Tibial nerve (tissue), 4 donors: ENCODE data around the gene ETF1. TPM values are rescaled to one million over a fixed set of nuclear protein-coding genes. Genes with fewer than 3 reads are reported as not detected.

ENCODE experiments used
- DNase-seq, 2 donors: peaks; one replicate each; pipeline ENCODE4 v3.0.0-alpha.2; 2019; ENCODE audit warnings: low spot score in 2 of 2
- H3K27ac ChIP-seq, 4 donors: fragments of 200-600 bp; sonication (generic) in 3 of 4; one replicate each; pipeline ENCODE4 v1.5.1; 2017 to 2019; ENCODE audit warnings: mild to moderate bottlenecking in 1 of 4
- H3K27me3 ChIP-seq, 2 donors: fragments of 200-600 bp; sonication (generic) in 1 of 2; one replicate each; pipeline versions ENCODE4 v1.5.1 to v1.6.0; 2017 to 2019
- H3K36me3 ChIP-seq, 3 donors: fragments of 200-600 bp; sonication (generic); one replicate each; pipeline ENCODE4 v1.5.1; 2018 to 2019
- H3K4me1 ChIP-seq, 4 donors: fragments of 200-600 bp; sonication (generic) in 3 of 4; one replicate each; pipeline ENCODE4 v1.5.1; 2017 to 2019
- H3K4me3 ChIP-seq, 4 donors: fragments of 200-600 bp; sonication (generic) in 3 of 4; one replicate each; pipeline ENCODE4 v1.5.1; 2017 to 2019; ENCODE audit warnings: mild to moderate bottlenecking in 1 of 4, moderate library complexity in 1 of 4
- H3K9me3 ChIP-seq, 4 donors: fragments of 200-600 bp; sonication (generic) in 3 of 4; one replicate each; pipeline ENCODE4 v1.5.1; 2017 to 2019
- EP300 ChIP-seq, 2 donors: sonication (generic); formaldehyde crosslinking; IDR thresholded peaks; one replicate each; pipeline ENCODE4 v1.6.1; 2017; ENCODE audit warnings: antibody characterized with exemption in 2 of 2, mild to moderate bottlenecking in 1 of 2
- POLR2A ChIP-seq, 2 donors: fragments of 450-650 bp; IDR thresholded peaks; one replicate each; pipeline ENCODE4 v1.6.1; 2017; ENCODE audit warnings: antibody characterized with exemption in 2 of 2, mild to moderate bottlenecking in 2 of 2, moderate library complexity in 2 of 2
- WGBS, 2 donors: methylation state at CpG; one replicate each; pipeline ENCODE4 v1.1.5; 2018; 5-methylcytosine and 5-hydroxymethylcytosine counted together
- total RNA-seq, 4 donors: library from RNA; depleted of rRNA; stranded (reverse); fragments of >200 nt; gene quantifications; one replicate each; pipeline ENCODE4 v1.1.0, GENCODE V29; 2016
- TF ChIP-seq, protein P1 (sequence below), 5 experiments: fragments of 200-600 bp in 3 of 5; fragments of 450-650 bp in 2 of 5; sonication (generic) in 3 of 5; IDR thresholded peaks; one replicate each; pipeline ENCODE4 v1.5.1; 2016 to 2019; ENCODE audit warnings: antibody characterized with exemption in 5 of 5, mild to moderate bottlenecking in 3 of 5, moderate library complexity in 2 of 5

Gene ETF1
- total RNA-seq, 4 donors from 2014 or later, result 48.4 to 80.1 (median 58.6) TPM

DNA sequence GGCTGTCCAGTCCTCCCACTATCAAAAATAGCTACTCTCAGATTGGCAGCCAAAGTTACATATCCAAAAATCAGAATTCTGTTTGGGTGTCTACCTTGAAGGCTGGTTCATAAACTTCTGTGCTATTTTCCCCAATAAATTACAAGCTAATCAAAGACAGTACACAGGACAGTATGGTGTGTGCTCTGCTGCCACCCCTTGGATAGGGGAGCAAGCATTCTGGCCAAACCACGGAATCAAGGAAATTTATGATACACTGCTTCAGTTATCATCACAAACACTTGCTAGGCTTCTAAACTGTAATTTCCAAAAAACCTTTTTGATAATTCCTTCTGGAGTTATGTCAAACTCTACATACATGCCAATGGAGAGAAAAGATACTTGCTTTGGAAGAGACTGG lies 15.9 kb downstream of the ETF1 start:
- TF ChIP-seq, protein P1, sequence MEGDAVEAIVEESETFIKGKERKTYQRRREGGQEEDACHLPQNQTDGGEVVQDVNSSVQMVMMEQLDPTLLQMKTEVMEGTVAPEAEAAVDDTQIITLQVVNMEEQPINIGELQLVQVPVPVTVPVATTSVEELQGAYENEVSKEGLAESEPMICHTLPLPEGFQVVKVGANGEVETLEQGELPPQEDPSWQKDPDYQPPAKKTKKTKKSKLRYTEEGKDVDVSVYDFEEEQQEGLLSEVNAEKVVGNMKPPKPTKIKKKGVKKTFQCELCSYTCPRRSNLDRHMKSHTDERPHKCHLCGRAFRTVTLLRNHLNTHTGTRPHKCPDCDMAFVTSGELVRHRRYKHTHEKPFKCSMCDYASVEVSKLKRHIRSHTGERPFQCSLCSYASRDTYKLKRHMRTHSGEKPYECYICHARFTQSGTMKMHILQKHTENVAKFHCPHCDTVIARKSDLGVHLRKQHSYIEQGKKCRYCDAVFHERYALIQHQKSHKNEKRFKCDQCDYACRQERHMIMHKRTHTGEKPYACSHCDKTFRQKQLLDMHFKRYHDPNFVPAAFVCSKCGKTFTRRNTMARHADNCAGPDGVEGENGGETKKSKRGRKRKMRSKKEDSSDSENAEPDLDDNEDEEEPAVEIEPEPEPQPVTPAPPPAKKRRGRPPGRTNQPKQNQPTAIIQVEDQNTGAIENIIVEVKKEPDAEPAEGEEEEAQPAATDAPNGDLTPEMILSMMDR (IDR thresholded peaks at IDR 0.05), result no peak
- TF ChIP-seq POLR2A (IDR thresholded peaks at IDR 0.05), result no peak
- TF ChIP-seq EP300 (IDR thresholded peaks at IDR 0.05), result no peak

DNA sequence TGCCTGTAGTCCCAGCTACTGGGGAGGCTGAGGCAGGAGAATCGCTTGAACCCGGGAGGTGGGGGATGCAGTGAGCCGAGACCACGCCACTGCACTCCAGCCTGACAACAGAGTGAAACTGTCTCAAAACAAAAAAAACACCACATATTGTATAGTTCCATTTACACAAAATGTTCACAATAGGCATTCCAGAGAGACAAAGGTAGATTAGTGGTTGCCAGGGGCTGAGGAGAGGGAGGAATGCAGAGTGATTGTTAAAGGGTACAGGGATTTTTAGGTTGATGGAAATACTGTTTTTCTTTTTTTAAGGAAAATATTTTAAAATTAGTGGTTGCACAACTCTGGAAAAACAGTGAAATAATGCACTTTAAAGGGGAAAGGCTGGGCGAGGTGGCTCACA lies 19.6 kb downstream of the ETF1 start:
- Histone ChIP-seq H3K4me1 (peaks cover 0 to 12% (median 0%) of the 10 kb centered on the region in 4 donors), H3K36me3 (peaks cover 0 to 5% (median 0%) of the 10 kb centered on the region in 3 donors), H3K27ac (no peak overlapping the region), H3K27me3 (no peaks in the 10 kb centered on the region), H3K4me3 (no peak overlapping the region), H3K9me3 (no peaks in the 10 kb centered on the region)
- TF ChIP-seq EP300 (IDR thresholded peaks at IDR 0.05), result no peak
- TF ChIP-seq, protein P1 (IDR thresholded peaks at IDR 0.05), result no peak
- TF ChIP-seq POLR2A (IDR thresholded peaks at IDR 0.05), result no peak
- no peak for DNase-seq
- 90 to 95% methylated on average over 5 of the region's 5 CpGs for WGBS, 2 donors

More for the DNA sequence above, 15.9 kb downstream of the ETF1 start:
- 50 to 62% methylated on average over 1 of the region's 1 CpG for WGBS, 2 donors
- no peak overlapping the region for H3K4me3 ChIP-seq
- DNase-seq, result no peak
- H3K9me3 ChIP-seq, result no peaks in the 10 kb centered on the region
- H3K27me3 ChIP-seq, result no peaks in the 10 kb centered on the region
- H3K36me3 ChIP-seq, result no peaks in the 10 kb centered on the region
- no peak overlapping the region for H3K27ac ChIP-seq
- H3K4me1 ChIP-seq, result peaks cover 0 to 23% (median 0%) of the 10 kb centered on the region in 4 donors

DNA sequence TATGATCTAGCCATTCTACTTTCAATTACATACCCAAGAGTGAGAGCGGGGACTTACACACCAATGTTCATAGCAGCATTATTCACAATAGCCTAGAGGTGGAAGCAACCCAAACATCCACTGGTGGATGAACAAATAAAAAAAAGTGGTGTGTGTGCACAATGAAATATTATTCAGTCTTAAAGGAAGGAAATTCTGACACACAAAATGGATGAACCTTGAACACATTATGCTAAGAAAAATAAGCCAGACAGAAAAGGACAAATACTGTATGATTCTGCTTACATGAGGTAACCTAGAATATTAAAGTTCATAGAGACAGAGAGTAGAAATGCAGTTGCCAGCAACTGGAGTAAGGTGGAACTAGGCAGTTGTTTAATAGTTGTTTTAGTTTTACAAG lies 22.1 kb downstream of the ETF1 start:
- WGBS, 2 donors, result 96 to 100% methylated on average over 1 of the region's 1 CpG
- H3K4me1 ChIP-seq, result peaks cover 0 to 6% (median 0%) of the 10 kb centered on the region in 4 donors
- TF ChIP-seq POLR2A (IDR thresholded peaks at IDR 0.05) (no peak), EP300 (IDR thresholded peaks at IDR 0.05) (no peak)
- TF ChIP-seq, protein P1 (IDR thresholded peaks at IDR 0.05), result no peak
- peaks cover 0 to 29% (median 4%) of the 10 kb centered on the region in 3 donors for H3K36me3 ChIP-seq
- no peaks in the 10 kb centered on the region for H3K9me3 ChIP-seq
- no peak overlapping the region for H3K4me3 ChIP-seq
- no peak overlapping the region for H3K27ac ChIP-seq
- H3K27me3 ChIP-seq, result no peaks in the 10 kb centered on the region
- no peak for DNase-seq

DNA sequence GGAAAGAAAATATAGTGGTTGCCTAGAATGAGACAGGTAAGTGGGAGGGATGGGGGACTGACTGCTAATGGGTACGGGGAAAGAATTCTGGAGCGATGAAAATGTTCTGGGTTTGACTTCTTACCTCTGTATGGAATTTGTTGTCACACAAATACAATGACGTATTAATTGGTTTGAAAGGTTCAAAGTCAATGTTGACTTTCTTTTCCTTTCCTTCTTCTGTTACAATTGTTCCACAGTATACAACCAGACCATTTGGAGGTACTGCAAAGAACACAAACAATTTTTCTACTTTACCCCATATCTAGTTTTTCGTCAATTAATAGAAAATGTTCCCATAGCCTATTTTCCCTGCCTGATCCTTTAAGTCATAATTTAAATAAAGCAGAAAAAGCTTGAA lies 25.6 kb downstream of the ETF1 start:
- 91 to 93% methylated on average over 4 of the region's 4 CpGs for WGBS, 2 donors
- peaks cover 2 to 65% (median 13%) of the 10 kb centered on the region in 3 donors for H3K36me3 ChIP-seq

DNA sequence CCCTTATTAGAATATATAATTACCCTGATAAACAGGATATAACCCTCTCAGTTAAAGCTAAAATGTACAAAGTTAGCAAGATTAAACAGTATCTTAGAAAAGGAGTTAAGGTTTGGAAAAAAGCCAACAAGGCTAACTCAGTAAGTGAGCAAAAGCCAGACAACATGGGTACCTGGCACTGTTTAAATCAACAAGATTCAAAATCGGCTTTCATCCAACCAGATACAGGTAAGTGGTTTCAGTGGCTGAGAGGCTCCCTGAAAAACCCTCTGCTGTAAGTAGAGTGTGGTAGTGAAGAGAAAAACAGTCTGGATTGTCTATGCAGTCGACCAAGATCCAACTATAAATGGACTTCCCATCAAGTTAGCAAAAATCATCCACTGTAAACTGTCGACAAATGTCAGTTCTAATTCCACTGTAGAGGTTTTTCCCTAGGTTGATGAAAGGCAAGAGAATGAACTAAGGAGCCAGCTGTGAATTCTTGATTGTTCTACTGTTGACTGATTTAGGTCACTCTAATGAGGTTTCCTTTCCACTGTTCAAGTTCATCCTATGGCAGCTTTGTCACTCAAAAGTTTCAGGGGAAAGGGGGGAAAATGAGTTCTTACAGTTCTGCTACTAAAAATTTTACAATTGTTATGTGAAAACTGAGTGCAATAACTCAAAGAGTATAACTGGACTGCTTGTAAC lies 27.3 kb downstream of the ETF1 start:
- Histone ChIP-seq H3K36me3 (peaks cover 2 to 72% (median 14%) of the 10 kb centered on the region in 3 donors), H3K4me1 (no peaks in the 10 kb centered on the region), H3K27ac (no peak overlapping the region), H3K27me3 (no peaks in the 10 kb centered on the region), H3K9me3 (no peaks in the 10 kb centered on the region), H3K4me3 (no peak overlapping the region)
- no peak for TF ChIP-seq POLR2A (IDR thresholded peaks at IDR 0.05)
- TF ChIP-seq, protein P1 (IDR thresholded peaks at IDR 0.05), result no peak
- no peak for TF ChIP-seq EP300 (IDR thresholded peaks at IDR 0.05)
- no peak for DNase-seq
- WGBS, 2 donors, result 91 to 98% methylated on average over 3 of the region's 3 CpGs

More for the DNA sequence above, 25.6 kb downstream of the ETF1 start:
- Histone ChIP-seq H3K4me3 (no peak overlapping the region), H3K9me3 (no peaks in the 10 kb centered on the region), H3K4me1 (peaks cover 0 to 6% (median 0%) of the 10 kb centered on the region in 4 donors), H3K27me3 (no peaks in the 10 kb centered on the region), H3K27ac (no peak overlapping the region)
- no peak for DNase-seq
- no peak for TF ChIP-seq POLR2A (IDR thresholded peaks at IDR 0.05)
- TF ChIP-seq, protein P1 (IDR thresholded peaks at IDR 0.05), result no peak
- TF ChIP-seq EP300 (IDR thresholded peaks at IDR 0.05), result no peak
